Measurements from ENCODE around the gene RPTOR.
"Not testable (repeated sequence)": the region's sequence is repeated elsewhere in the genome, so short reads cannot be mapped to it uniquely, and the experiment has no call there.

Gene RPTOR

GRCh38 chr17:80811181-80812105 is 266.8 kb downstream of the RPTOR start:
- H3K4me3 ChIP-seq (ENCODE audit: control insufficient read depth, low read depth, low read length): no peak overlapping the region
- no peak for DNase-seq (ENCODE audit: low read depth)
- TF ChIP-seq, protein P1, sequence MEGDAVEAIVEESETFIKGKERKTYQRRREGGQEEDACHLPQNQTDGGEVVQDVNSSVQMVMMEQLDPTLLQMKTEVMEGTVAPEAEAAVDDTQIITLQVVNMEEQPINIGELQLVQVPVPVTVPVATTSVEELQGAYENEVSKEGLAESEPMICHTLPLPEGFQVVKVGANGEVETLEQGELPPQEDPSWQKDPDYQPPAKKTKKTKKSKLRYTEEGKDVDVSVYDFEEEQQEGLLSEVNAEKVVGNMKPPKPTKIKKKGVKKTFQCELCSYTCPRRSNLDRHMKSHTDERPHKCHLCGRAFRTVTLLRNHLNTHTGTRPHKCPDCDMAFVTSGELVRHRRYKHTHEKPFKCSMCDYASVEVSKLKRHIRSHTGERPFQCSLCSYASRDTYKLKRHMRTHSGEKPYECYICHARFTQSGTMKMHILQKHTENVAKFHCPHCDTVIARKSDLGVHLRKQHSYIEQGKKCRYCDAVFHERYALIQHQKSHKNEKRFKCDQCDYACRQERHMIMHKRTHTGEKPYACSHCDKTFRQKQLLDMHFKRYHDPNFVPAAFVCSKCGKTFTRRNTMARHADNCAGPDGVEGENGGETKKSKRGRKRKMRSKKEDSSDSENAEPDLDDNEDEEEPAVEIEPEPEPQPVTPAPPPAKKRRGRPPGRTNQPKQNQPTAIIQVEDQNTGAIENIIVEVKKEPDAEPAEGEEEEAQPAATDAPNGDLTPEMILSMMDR (IDR thresholded peaks at IDR 0.05; ENCODE audit: control insufficient read depth, insufficient read depth, low read depth, low read length, missing control alignments): no peak

DNA sequence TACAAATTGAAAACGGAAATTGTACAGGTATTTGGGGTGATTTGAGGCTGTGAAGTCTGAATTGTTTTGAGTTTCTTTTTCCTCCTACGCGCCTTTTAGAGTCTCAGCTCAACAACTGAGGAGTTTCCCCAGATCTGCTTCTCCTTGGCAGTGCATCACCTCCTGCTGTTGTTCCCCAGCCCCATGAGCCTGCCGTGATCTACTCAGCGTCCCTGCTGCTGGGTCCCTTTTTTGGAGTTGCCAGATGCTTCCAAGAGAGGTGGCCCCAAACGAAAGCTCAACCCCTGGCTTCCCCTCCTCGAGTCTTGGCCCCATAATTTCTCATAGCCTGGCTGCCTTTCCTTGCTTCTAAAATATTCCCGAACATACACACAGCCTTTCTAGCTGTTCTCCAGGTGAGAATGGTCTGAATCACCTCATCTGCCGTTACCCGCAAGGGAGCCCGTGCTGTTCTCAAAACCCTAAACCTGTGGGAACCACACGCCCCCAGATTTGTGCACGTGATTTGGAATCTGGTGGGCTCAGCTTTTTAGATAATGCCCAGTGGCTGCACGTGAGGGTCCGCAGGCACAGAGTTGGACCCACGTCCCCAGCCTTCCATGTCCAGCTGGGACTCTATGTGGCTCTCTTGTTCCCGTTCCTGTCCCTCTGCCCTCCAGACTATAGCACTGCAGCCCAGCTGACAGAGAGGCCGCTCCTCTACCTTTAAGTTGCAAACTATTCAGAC is 267.9 kb downstream of the RPTOR start:
- TF ChIP-seq, protein P1 (IDR thresholded peaks at IDR 0.05; ENCODE audit: control insufficient read depth, insufficient read depth, low read depth, low read length, missing control alignments): no peak
- DNase-seq (ENCODE audit: low read depth): no peak
- no peak overlapping the region for H3K4me3 ChIP-seq (ENCODE audit: control insufficient read depth, low read depth, low read length)

- no peak overlapping the region for H3K4me3 ChIP-seq (ENCODE audit: control insufficient read depth, low read depth, low read length)
- no peak for DNase-seq (ENCODE audit: low read depth)
- TF ChIP-seq, protein P1 (IDR thresholded peaks at IDR 0.05; ENCODE audit: control insufficient read depth, insufficient read depth, low read depth, low read length, missing control alignments): no peak
These were observed 268.7 kb downstream of the RPTOR start for GRCh38 chr17:80813318-80813717.

GRCh38 chr17:80814491-80814890 is 269.9 kb downstream of the RPTOR start:
- DNase-seq (ENCODE audit: low read depth): no peak
- no peak overlapping the region for H3K4me3 ChIP-seq (ENCODE audit: control insufficient read depth, low read depth, low read length)
- TF ChIP-seq, protein P1 (IDR thresholded peaks at IDR 0.05; ENCODE audit: control insufficient read depth, insufficient read depth, low read depth, low read length, missing control alignments): no peak

DNA sequence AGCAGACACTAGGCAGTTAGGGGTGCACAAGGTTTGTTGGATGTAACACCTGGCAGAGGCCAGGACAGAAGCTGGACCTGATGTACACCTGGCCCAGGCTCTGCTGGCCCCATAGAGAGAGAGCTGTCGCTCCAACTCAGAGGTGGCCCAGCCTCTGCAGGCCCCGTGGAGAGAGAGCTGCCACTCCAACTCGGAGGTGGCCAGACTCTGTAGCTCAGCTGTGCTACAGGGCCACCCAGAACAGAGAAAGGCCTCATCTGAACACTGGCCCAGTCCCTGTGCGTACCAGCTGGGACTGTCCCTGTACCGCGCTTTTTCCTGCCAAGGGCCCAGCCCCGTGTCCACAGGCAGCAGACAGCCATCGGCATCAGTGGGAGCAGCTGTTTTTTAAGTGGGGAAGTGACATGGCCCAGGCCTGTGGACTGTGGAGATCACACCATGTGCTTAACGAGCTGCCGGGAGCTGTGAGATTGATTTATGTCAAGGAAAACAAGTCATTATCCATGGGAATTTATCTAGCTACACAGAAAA is 270.6 kb downstream of the RPTOR start:
- H3K4me3 ChIP-seq (ENCODE audit: control insufficient read depth, low read depth, low read length): no peak overlapping the region
- DNase-seq (ENCODE audit: low read depth): no peak
- TF ChIP-seq, protein P1 (IDR thresholded peaks at IDR 0.05; ENCODE audit: control insufficient read depth, insufficient read depth, low read depth, low read length, missing control alignments): no peak

DNA sequence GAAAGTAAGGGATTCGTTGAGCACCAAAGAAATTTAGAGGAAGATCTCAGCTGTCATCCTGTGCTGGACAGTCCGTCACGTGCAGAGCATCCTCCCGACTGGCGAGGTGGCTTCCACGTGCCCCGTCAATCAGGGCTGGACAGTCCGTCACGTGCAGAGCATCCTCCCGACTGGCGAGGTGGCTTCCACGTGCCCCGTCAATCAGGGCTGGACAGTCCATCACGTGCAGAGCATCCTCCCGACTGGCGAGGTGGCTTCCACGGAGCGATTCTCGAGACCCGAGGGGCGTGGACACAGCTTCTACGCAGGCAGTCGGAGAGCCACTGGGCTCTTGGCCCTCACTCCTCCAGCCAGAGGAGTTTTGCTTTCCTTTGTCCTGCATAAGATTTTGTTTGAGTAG is 271.1 kb downstream of the RPTOR start:
- H3K4me3 ChIP-seq (ENCODE audit: control insufficient read depth, low read depth, low read length); DNase-seq (ENCODE audit: low read depth): not testable (repeated sequence)
